ENCODE measurements around the gene PSME2.

PSME2 gene

DNA sequence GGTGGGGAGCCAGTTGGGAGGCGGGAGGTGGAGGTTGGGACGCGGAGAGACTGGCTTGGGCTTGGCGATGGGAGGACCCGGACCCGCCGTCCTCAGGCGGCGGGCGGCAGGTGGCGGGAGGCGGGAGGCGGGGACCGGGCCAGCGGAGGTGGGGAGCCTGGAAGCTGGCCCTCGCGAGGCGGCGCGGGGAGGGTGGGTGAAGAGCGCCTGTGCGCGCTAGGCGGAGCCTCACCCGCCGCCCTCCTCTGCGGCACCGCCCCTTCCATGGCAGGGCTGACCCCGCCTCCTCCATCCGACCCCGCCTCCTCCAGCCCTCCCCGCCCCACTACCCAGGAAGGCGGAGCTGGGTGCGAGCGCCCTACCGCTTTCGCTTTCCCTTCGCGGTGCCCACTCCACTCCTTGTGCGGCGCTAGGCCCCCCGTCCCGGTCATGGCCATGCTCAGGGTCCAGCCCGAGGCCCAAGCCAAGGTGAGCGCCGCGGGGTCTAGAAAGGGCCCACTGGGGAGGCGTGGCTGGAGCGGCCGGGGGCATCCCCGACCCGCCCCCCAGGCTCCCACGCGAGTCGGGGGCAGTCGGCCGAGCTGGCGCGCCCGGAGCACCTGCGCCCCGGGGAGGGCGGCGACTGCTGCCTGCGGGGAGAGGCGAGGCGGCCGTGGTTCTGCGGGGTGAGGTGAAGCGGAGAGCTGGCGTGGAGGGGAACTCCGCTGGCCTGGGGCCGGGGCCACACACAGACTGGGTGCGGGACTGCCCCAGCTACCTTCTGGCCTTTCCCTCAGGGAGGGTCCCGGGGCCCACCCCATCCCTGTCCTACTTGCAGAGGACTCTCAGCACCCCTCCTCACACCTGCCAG lies 10.4 kb downstream of the PSME2 start, which contains the start of gene PSME1:
PSME1 (plus strand) TSS at position 361 of the 850 bp plus-strand sequence; CDS start at position 430, 69 bp downstream.
- peak; percentile 88 to 90 for DNase-seq (ENCODE audit: low read depth in 2 of 2)

DNA sequence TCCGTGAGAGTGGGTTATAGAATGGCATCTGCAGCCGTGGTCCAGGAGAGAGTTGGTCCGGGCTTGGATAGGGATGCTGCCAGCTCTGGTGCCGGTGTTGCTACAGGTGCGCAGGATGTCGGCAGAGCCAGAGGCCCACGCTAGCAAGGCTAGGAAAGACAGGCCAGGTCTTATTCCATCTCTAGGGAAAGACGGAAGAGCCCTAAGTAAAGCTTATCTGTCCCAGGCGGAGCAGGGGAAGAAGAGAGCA lies 10.9 kb downstream of the PSME2 start:
- no peak for DNase-seq (ENCODE audit: low read depth in 2 of 2)

DNA sequence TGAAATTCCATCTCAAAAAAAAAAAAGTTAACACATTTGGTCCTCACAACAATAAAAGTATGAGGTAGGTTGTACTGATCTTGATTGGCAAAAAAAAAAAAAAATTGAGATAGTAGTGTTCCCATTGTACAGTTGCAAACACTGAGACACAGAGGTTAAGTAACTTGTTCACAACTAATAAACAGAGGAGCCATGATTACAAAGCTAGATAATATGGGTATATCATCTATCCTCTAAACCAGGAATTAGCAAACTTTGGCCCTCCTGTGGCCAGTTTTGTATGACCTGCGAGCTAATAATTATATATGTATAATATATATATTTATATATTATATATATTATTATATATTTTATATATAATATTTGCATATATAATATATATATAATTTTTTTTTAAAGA lies 12.7 kb downstream of the PSME2 start:
- no peak for DNase-seq (ENCODE audit: low read depth in 2 of 2)

DNA sequence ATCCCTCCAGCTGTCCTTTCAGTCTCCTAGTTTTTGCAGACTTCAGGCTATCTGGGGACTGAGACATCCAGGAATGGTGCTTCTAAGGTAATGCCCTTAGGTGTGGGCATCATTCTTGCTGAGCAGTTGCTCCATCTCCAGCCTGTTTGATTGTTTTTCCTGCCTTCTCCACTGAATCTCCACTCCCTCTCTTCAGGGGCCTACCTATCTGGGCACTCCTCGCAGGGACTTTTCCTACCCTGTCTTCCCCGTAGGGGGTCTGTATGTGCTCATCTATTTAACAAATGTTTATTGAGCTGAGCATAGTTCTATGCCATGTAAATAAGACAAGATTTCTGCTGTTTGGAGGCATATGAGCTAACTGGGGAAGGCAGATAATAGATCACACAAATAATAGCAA lies 13.4 kb downstream of the PSME2 start:
- DNase-seq (ENCODE audit: low read depth in 2 of 2): no peak

DNA sequence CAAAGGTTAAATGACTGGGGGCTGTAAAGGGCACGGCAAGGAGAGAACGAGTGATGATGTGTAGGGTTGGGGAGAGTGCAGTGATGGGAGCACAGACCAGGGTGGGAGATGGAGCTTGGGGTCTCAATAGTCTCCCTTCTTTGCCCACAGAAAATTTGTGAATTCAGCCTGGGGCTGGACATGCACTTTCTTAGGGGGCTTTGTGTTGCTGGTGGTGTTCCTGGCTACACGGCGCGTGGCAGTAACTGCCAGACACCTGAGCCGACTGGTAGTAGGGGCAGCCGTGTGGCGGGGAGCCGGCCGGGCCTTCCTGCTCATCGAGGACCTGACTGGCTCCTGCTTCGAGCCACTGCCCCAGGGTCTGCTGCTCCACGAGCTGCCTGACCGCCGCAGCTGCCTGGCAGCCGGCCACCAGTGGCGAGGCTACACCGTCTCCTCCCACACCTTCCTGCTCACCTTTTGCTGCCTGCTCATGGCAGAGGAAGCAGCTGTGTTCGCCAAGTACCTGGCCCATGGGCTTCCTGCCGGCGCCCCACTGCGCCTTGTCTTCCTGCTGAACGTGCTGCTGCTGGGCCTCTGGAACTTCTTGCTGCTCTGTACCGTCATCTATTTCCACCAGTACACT lies 14.2 kb downstream of the PSME2 start:
- no peak for DNase-seq (ENCODE audit: low read depth in 2 of 2)

DNA sequence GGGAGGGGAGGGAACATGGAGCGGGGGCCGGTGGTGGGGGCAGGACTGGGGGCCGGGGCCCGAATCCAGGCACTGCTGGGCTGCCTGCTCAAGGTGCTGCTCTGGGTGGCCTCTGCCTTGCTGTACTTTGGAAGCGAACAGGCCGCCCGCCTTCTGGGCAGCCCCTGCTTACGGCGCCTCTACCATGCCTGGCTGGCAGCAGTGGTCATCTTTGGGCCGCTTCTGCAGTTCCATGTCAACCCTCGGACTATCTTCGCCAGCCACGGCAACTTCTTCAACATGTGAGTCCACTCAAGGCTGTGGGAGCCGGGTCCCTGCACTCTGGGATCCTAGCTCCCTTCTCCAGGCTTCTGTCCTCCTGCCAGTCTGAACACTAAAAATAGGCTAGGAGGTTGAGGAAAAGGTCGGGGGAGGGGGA lies 14.9 kb downstream of the PSME2 start:
- DNase-seq (ENCODE audit: low read depth in 2 of 2): no peak

DNA sequence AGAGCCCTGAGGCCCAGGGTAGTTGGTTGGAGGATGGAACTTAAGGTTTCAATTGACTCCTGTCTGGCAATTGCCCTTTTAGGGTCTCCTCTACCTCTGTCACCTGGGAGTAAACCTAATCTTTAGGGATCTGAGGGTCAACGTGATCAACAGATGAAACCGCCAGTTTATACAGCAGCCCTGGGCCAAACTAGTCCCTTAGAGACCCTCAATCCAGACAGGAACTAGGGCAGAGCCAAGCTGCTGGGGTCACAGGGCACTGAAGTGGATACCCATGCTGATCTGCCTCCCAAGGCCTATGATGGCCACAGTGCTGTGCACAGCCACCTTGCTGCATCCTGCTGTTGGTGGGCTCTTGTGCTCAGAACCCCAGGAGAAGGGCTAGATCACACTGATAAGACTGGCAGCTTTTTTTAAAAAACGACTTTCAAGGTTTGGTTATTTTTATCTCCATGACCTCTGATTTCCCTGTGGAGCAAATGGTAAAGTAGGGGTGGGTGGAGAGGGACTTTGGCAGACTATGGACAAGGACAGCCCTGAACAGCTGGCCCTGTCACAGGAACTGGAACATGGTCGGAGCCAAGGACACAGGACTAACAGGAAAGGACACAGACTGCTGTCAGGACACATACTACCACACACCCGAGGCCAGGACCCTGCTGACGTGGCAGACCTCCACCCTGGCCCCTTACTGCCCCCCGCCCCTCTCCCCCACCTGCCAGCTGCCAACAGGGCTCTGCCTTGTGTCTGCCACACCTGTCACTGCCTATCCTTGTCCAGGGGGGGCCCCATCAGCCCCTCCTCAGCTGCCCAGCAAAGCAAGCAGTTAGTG lies 15.5 kb downstream of the PSME2 start:
- DNase-seq (ENCODE audit: low read depth in 2 of 2): no peak

DNA sequence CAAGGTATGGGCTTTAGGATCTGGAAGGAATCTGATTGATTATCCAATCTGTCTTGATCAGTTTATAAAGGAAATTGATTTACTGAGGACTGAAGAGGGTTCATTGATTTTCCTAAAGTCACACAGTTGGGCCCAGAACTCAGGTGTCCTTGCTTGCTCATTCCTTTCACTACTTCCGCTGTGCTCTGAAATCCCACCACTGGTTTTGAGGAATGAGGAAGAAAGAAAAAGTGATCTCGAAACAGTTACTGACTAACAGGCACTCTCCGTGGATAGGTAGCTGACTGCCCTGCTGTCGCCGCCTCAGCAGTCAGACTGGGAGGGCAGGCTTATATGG lies 16.1 kb downstream of the PSME2 start, which contains the start of gene FITM1:
FITM1 (plus strand) TSS at position 280 of the 337 bp plus-strand sequence. CDS start 905 bp downstream, outside the sequence.
- no peak for DNase-seq (ENCODE audit: low read depth in 2 of 2)

DNA sequence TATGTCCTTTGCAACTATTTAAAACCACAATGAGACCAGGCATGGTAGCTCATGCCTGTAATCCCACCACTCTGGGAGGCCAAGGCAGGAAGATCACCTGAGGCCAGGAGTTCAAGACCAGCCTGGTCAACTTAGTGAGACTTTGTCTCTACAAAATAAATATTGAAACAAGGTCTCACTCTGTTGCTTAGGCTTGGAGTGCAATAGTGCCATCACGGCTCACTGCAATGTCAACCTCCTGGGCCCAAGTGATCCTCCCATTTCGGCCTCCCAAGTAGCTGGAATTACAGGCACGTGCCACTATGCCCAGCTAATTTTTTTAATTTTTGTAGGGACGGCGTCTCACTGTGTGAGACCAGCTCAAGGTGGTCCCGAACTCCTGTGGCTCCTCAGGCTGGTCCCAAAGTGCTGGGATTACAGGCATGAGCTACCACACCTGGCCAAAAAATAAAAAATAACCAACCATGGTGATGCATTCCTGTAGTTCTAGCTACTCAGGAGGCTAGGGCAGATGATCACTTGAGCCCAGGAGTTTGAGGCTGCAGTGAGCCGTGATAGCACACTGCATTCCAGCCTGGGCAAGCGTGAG lies 16.9 kb downstream of the PSME2 start:
- DNase-seq (ENCODE audit: low read depth in 2 of 2): no peak

DNA sequence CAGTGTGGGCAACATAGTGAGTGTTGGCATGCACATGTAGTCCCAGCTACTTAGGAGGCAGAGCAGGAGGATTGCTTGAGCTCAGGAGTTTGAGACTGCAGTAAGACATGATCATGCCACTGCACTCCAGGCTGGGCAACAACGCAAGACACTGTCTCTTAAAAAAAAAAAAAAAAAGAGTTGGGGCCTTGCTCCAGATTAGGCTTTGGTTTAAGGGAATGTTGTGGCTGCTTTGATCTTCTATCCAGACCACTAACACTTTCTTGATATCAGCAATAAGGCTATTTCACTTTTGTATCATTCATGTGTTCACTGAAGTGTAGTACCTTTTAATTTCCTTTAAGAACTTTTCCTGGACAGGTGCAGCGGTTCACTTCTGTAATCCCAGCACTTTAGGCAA lies 18.7 kb downstream of the PSME2 start:
- no peak for DNase-seq (ENCODE audit: low read depth in 2 of 2)

DNA sequence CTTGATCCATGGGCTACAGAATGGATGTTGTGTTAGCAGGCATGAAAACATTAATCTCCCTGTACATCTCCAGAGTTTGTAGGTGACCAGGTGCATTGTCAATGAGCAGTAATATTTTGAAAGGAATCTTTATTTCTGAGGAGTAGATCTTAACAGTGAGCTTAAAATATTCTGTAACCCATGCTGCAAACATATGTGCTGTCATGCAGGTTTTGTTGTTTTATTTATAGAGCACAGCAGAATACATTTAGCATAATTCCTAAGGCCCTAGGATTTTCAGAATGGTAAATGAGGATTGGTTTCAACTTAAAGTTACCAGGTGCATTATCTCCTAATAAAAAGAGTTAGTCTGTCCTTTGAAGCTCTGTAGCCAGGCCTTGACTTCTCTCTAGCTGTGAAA lies 19.5 kb downstream of the PSME2 start:
- DNase-seq (ENCODE audit: low read depth in 2 of 2): no peak

DNA sequence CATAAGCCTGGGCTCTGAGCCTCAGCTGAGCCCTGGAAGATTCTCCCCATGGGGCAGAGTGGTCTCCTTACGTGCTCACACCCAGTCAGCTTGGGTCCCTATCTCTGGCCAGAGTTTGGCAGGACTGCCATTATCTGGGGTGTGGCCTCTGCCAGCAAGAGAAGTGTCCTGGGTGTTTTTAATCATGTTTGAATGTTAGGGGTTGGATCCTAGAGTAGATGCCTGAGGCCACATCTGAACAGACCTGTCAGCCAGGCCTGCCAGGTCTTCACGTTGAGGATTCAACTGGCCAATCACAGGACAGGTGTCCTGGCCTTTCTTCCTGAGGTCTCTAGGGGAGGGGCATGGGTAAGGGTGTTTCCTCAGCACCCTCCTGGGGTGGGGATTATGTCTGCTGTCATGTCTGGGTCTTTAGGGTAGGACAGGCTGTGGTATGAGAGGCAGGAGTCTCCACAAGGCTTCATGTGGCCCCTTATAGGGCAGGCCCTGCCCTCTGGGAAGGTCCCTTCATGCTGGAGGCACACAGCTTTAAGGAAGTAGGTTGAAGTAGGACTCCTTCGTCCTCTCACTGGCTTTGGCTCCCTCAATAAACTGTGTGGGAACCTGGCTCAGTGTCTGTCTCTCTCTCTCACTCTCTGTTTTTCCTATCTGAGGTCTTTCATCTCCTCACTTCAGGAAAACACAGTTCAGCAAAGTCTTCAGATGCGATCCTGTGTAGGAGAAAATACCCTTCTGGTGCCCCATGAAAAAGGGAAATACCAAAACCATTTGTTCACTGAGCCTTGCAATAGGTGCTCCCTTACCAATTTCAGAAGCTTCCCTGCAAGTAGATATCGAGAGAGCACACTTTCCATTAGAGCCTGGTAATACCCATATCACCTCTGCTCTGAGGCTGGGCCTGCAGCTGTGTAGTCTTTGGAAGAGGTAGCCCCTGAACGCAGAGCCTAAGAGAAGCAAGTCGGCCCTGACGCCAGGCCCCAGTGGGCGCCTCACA lies 22.7 kb downstream of the PSME2 start:
- no peak for DNase-seq (ENCODE audit: low read depth in 2 of 2)

DNA sequence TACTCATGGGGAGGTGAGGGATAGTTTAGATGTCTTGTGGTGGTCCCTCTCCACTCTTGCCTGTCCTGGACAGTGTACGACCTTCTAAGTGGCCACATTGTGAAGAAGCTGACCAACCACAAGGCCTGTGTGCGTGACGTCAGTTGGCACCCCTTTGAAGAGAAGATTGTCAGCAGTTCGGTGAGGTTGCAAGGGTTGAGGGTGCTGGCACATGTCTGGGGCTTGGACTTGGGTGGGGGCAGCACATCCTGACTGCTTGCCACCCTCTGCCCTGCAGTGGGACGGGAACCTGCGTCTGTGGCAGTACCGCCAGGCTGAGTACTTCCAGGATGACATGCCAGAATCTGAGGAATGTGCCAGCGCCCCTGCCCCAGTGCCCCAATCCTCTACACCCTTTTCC lies 23.5 kb downstream of the PSME2 start:
- DNase-seq (ENCODE audit: low read depth in 2 of 2): no peak

DNA sequence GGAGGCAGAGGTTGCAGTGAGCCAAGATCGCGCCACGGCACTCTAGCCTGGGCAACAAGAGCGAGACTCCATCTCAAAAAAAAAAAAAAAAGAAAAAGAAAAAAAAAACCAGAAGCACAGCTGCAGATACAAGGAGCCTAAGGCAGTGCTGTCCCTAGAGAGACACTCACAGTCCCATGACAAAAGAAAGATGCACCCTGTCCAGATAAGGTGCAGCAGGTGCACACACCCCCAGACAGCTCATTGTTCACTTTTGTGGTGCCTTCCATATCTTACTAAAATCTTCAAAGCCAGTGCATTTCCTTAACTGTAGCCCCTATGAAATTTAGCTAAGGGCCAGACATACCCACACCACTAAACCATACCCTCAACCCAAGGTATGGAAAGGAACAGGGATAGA lies 24.0 kb downstream of the PSME2 start:
- no peak for DNase-seq (ENCODE audit: low read depth in 2 of 2)

DNA sequence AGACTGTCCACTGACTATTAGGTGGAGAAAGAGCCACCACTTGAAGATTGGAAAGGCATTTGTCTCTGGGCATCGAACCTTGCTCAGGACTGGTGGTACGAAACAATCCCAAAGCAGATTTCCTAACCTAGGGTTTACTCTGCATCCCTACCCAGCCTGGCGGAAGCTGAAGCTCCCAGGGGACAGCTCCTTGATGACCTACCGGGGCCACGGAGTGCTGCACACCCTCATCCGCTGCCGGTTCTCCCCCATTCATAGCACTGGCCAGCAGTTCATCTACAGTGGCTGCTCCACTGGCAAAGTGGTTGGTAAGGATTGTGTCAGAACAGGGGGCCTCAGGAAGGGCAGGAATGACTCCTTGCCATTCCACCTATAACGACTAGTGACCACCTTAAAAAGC lies 25.2 kb downstream of the PSME2 start:
- no peak for DNase-seq (ENCODE audit: low read depth in 2 of 2)

DNA sequence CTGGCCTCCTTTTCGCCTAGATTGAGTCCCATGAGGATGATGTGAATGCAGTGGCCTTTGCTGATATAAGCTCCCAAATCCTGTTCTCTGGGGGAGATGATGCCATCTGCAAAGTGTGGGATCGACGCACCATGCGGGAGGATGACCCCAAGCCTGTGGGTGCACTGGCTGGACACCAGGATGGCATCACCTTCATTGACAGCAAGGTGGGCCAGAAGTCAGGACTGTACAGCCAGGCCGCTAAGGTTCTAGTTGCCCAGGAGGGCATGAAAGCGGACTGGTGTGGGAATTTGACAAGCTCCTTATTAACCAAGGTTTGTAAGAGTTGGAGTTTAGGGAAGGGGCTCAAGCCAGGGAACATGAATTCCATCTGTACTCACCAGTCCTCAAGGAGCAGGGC lies 26.7 kb downstream of the PSME2 start:
- no peak for DNase-seq (ENCODE audit: low read depth in 2 of 2)

DNA sequence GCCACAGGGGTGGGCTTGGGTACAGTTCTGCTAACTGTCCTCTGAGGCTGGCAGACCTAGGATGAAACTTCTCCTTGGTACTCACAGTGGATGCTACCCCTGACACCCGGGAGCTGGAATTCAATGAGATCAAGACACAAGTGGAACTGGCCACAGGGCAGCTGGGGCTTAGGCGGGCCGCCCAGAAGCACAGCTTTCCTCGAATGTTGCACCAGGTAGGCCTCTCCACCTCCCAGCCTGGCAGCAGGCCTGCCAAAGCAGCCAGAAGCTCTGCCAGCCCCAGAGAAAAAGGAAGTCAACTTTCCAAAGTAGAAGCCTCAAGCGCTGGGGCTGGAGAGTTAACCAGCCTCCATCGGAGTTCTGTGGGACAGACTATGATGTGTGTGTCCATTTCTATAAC lies 29.2 kb downstream of the PSME2 start:
- no peak for DNase-seq (ENCODE audit: low read depth in 2 of 2)

DNA sequence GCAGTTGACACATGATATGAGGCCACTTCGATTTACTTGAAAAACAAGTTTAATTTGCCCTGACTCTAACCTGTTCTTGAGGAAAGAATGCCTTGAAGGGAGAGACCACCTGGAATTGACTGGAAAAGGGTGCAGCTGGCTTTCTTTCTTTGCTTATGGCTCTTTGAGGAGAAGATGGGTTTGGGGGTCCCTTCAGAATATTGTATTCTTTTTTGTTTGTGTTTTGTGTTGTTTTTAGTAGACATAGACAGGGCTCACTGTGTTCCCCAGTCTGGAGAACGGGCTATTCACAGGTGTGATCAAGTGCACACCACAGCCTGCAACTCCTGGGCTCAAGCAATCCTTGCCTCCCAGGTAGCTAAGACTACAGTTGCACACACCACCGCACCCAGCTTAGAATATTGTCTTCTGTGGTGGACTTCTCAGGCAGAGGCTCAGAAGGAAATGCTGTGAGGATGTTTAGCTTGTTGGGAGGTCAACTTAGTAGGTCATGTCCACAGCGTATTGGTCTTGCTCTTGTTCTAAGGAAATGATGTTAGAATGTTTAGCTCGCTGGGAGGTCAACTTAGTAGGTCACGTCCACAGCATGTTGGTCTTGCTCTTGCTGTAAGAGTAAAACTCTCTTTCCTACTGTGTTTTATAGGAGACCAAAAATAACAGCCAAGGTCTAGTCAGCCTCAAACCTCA lies 30.1 kb downstream of the PSME2 start:
- no peak for DNase-seq (ENCODE audit: low read depth in 2 of 2)

DNA sequence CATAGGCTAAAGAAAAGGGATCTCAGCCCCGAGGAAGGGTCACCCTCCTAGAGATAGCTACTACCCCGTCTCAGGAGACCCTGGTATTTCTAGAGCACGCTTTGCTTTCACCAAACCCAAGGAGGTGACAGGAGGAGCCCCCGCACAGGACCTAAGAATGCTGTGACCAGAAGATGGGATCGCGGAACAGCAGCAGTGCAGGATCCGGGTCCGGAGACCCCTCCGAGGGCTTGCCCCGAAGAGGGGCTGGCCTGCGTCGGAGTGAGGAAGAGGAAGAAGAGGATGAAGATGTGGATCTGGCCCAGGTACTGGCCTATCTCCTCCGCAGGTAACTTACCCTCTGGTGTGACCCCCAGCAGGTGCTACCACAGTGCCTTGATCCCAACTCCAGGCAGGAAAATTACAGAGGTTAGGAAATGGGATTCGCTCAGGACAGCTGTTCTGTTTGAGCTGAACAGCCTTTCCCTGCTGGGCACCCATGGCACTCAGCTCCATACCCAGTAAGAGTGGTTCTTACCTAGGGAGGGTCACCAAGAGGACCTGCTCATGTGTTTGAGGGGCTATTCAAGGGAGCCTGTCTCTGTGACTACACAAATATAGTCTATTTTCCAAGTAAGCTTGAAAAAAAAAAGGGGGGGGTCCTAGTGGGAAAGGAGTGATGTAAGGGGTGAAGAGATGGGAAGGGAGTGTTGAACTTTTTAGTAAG lies 30.8 kb downstream of the PSME2 start:
- DNase-seq (ENCODE audit: low read depth in 2 of 2): no peak
